WTC11 (cell line): ENCODE results near the gene ITGB4. TPM values are rescaled to one million over a fixed set of nuclear protein-coding genes. Genes with fewer than 3 reads are reported as not detected.

Experiments used
- ATAC-seq: fragments of 200-7000 bp; cut with Tn5 transposase; 2 replicates; pipeline ENCODE4 v1.10.0; 2021; ENCODE audit warnings: mild to moderate bottlenecking, moderate library complexity
- CTCF ChIA-PET: fragments of 300-600 bp; sonication (Branson Sonifier 250); formaldehyde crosslinking; loops from one replicate; lab custom pipeline; 2021; ENCODE audit warnings: antibody characterized with exemption; lab: Charles Lee
- POLR2A ChIA-PET: fragments of 350-600 bp; sonication (Branson Sonifier 250); formaldehyde crosslinking; loops from one replicate; lab custom pipeline; 2021; ENCODE audit warnings: antibody characterized with exemption; lab: Charles Lee
- DNase-seq: peaks from one replicate; pipeline ENCODE4 v3.0.0; 2021; ENCODE audit warnings: low spot score
- H3K27ac Mint-ChIP-seq: 2 replicates; pipeline ENCODE4 v1.8.0; 2021; ENCODE audit warnings: mixed read lengths
- H3K27me3 Mint-ChIP-seq: 2 replicates; pipeline ENCODE4 v1.8.0; 2021; ENCODE audit warnings: low read depth, mild to moderate bottlenecking, moderate library complexity, mixed read lengths
- H3K36me3 Mint-ChIP-seq: 2 replicates; pipeline ENCODE4 v1.8.0; 2021; ENCODE audit warnings: mixed read lengths
- H3K4me1 Mint-ChIP-seq: 2 replicates; pipeline ENCODE4 v1.8.0; 2022; ENCODE audit warnings: mixed read lengths
- H3K4me3 Mint-ChIP-seq: 2 replicates; pipeline ENCODE4 v1.8.0; 2021; ENCODE audit warnings: mild to moderate bottlenecking, moderate library complexity, mixed read lengths
- H3K9me3 Mint-ChIP-seq: 2 replicates; pipeline ENCODE4 v1.8.0; 2021; ENCODE audit warnings: mixed read lengths
- CREB1 ChIP-seq: sonication (generic); formaldehyde crosslinking; IDR thresholded peaks from 2 replicates; pipeline ENCODE4 v1.8.0; 2023; ENCODE audit warnings: mild to moderate bottlenecking, missing genetic modification reagents
- E2F5 ChIP-seq: sonication (generic); formaldehyde crosslinking; IDR thresholded peaks from 2 replicates; pipeline ENCODE4 v1.8.1; 2022; ENCODE audit warnings: mild to moderate bottlenecking, moderate library complexity, missing genetic modification reagents
- ELF4 ChIP-seq: sonication (generic); formaldehyde crosslinking; IDR thresholded peaks from 2 replicates; pipeline ENCODE4 v1.8.1; 2022; ENCODE audit warnings: low read depth, mild to moderate bottlenecking, moderate library complexity, missing genetic modification reagents
- EMX1 ChIP-seq: fragments of 250-450 bp; sonication (Bioruptor Pico); IDR thresholded peaks from 2 replicates; pipeline ENCODE4 v1.8.0; 2021; ENCODE audit warnings: mild to moderate bottlenecking
- ERG ChIP-seq: fragments of 250-450 bp; sonication (Bioruptor Pico); IDR thresholded peaks from 2 replicates; pipeline ENCODE4 v1.8.0; 2021; ENCODE audit warnings: mild to moderate bottlenecking
- FOXJ3 ChIP-seq: sonication (generic); formaldehyde crosslinking; IDR thresholded peaks from 2 replicates; pipeline ENCODE4 v1.9.0; 2021; ENCODE audit warnings: missing genetic modification reagents, mild to moderate bottlenecking, borderline replicate concordance
- FOXK1 ChIP-seq: sonication (generic); formaldehyde crosslinking; IDR thresholded peaks from 2 replicates; pipeline ENCODE4 v1.8.0; 2022; ENCODE audit warnings: mild to moderate bottlenecking, moderate library complexity, missing genetic modification reagents
- FOXP4 ChIP-seq: sonication (generic); formaldehyde crosslinking; IDR thresholded peaks from 2 replicates; pipeline ENCODE4 v1.8.0; 2022; ENCODE audit warnings: mild to moderate bottlenecking, missing genetic modification reagents
- GABPB1 ChIP-seq: sonication (generic); formaldehyde crosslinking; IDR thresholded peaks from 2 replicates; pipeline ENCODE4 v1.8.1; 2023; ENCODE audit warnings: mild to moderate bottlenecking, missing genetic modification reagents
- MLX ChIP-seq: sonication (generic); formaldehyde crosslinking; IDR thresholded peaks from 2 replicates; pipeline ENCODE4 v1.8.1; 2023; ENCODE audit warnings: mild to moderate bottlenecking, missing genetic modification reagents, moderate library complexity
- NFATC4 ChIP-seq: fragments of 250-450 bp; sonication (Bioruptor Pico); IDR thresholded peaks from 2 replicates; pipeline ENCODE4 v1.9.0; 2021; ENCODE audit warnings: mild to moderate bottlenecking
- NFE2L1 ChIP-seq: sonication (generic); formaldehyde crosslinking; IDR thresholded peaks from 2 replicates; pipeline ENCODE4 v1.8.1; 2023; ENCODE audit warnings: missing genetic modification reagents
- NR2C2 ChIP-seq: sonication (generic); formaldehyde crosslinking; IDR thresholded peaks from 2 replicates; pipeline ENCODE4 v1.8.0; 2022; ENCODE audit warnings: mild to moderate bottlenecking, missing genetic modification reagents
- TCF7 ChIP-seq: sonication (generic); formaldehyde crosslinking; IDR thresholded peaks from 2 replicates; pipeline ENCODE4 v1.8.0; 2022; ENCODE audit warnings: mild to moderate bottlenecking, low read depth, missing genetic modification reagents, moderate library complexity
- USF1 ChIP-seq: sonication (generic); formaldehyde crosslinking; IDR thresholded peaks from 2 replicates; pipeline ENCODE4 v1.8.0; 2022; ENCODE audit warnings: mild to moderate bottlenecking, missing genetic modification reagents
- ZNF121 ChIP-seq: sonication (generic); formaldehyde crosslinking; IDR thresholded peaks from 2 replicates; pipeline ENCODE4 v1.8.0; 2023; ENCODE audit warnings: missing genetic modification reagents
- ZNF317 ChIP-seq: sonication (generic); formaldehyde crosslinking; IDR thresholded peaks from 2 replicates; pipeline ENCODE4 v1.8.1; 2023; ENCODE audit warnings: low read depth, mild to moderate bottlenecking, moderate library complexity, missing genetic modification reagents, borderline replicate concordance
- ZNF396 ChIP-seq: fragments of 250-450 bp; sonication (Bioruptor Pico); IDR thresholded peaks from 2 replicates; pipeline ENCODE4 v1.8.0; 2021; ENCODE audit warnings: mild to moderate bottlenecking, moderate library complexity, borderline replicate concordance
- ZNF416 ChIP-seq: fragments of 250-450 bp; sonication (Bioruptor Pico); IDR thresholded peaks from 2 replicates; pipeline ENCODE4 v1.9.0; 2021; ENCODE audit warnings: mild to moderate bottlenecking, inconsistent platforms
- ZNF425 ChIP-seq: fragments of 250-450 bp; sonication (Bioruptor Pico); conservative IDR thresholded peaks from 2 replicates; pipeline ENCODE4 v1.9.0; 2021; ENCODE audit warnings: mild to moderate bottlenecking
- ZSCAN18 ChIP-seq: fragments of 250-450 bp; sonication (Bioruptor Pico); IDR thresholded peaks from 2 replicates; pipeline ENCODE4 v2.1.2; 2022; ENCODE audit warnings: mild to moderate bottlenecking, moderate library complexity
- total RNA-seq: library from RNA; stranded (reverse); gene quantifications from 3 replicates; pipeline ENCODE4 v1.2.3, GENCODE V29; 2021
- TF ChIP-seq, protein P1 (sequence below): sonication (generic); formaldehyde crosslinking; IDR thresholded peaks from 2 replicates; pipeline ENCODE4 v1.8.1; 2023; ENCODE audit warnings: mild to moderate bottlenecking, missing genetic modification reagents, moderate library complexity
- TF ChIP-seq, protein P2 (sequence below): sonication (generic); formaldehyde crosslinking; conservative IDR thresholded peaks from 2 replicates; pipeline ENCODE4 v1.8.1; 2022; ENCODE audit warnings: mild to moderate bottlenecking, missing genetic modification reagents

Gene ITGB4
- total RNA-seq, 1 experiment from 2014 or later: 9.5 TPM

- TF ChIP-seq ZNF396 (CRISPR knock-in tag) (no peak), GABPB1 (CRISPR knock-in tag) (peak; percentile 83), ELF4 (CRISPR knock-in tag) (no peak), FOXK1 (no peak)
- TF ChIP-seq, protein P1, sequence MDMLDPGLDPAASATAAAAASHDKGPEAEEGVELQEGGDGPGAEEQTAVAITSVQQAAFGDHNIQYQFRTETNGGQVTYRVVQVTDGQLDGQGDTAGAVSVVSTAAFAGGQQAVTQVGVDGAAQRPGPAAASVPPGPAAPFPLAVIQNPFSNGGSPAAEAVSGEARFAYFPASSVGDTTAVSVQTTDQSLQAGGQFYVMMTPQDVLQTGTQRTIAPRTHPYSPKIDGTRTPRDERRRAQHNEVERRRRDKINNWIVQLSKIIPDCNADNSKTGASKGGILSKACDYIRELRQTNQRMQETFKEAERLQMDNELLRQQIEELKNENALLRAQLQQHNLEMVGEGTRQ (CRISPR knock-in tag): peak; percentile 60
- no peaks in the 10 kb centered on the region for H3K4me1 Mint-ChIP-seq
Observed at GRCh38 chr17:75738218-75738802, 17.1 kb downstream of the ITGB4 start.

GRCh38 chr17:75739174-75739573 lies 17.9 kb downstream of the ITGB4 start:
- no peak overlapping the region for H3K4me3 Mint-ChIP-seq
- no peaks in the 10 kb centered on the region for H3K36me3 Mint-ChIP-seq
- no peak for DNase-seq
- TF ChIP-seq NFE2L1 (CRISPR knock-in tag): no peak
- TF ChIP-seq FOXJ3 (CRISPR knock-in tag): no peak
- TF ChIP-seq ZNF121 (CRISPR knock-in tag): no peak
- no peak for TF ChIP-seq ZSCAN18
- TF ChIP-seq TCF7 (CRISPR knock-in tag): no peak
- TF ChIP-seq CREB1 (CRISPR knock-in tag): no peak
- no peak for TF ChIP-seq NFATC4
- no peak for TF ChIP-seq ERG (CRISPR knock-in tag)
- TF ChIP-seq ZNF416 (CRISPR knock-in tag): no peak
- TF ChIP-seq MLX (CRISPR knock-in tag): no peak
- TF ChIP-seq EMX1 (CRISPR knock-in tag): no peak
- TF ChIP-seq FOXP4 (CRISPR knock-in tag): no peak
- TF ChIP-seq NR2C2 (CRISPR knock-in tag): no peak
- no peak for TF ChIP-seq USF1 (CRISPR knock-in tag)
- TF ChIP-seq GABPB1 (CRISPR knock-in tag): no peak
- no peak for TF ChIP-seq ZNF425 (CRISPR knock-in tag)
- no peak for TF ChIP-seq E2F5 (CRISPR knock-in tag)
- no peak for TF ChIP-seq ZNF317
- TF ChIP-seq, protein P2, sequence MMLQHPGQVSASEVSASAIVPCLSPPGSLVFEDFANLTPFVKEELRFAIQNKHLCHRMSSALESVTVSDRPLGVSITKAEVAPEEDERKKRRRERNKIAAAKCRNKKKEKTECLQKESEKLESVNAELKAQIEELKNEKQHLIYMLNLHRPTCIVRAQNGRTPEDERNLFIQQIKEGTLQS (CRISPR knock-in tag): no peak
- H3K4me1 Mint-ChIP-seq: no peaks in the 10 kb centered on the region
- ChIA-PET POLR2A (interaction anchor here (0.6 to 1.7 kb wide), 2 partner anchors 18 to 296 kb away, joined by 5 to 6 read pairs; partner anchors contain the start of gene ITGB4), CTCF (interaction anchor here (0.7 to 3.6 kb wide), 9 partner anchors 8 to 113 kb away, joined by 4 to 30 read pairs (median 9); partner anchors contain the start of genes GALK1, ITGB4 and SMIM5)
- no peaks in the 10 kb centered on the region for H3K27me3 Mint-ChIP-seq
- no peaks in the 10 kb centered on the region for H3K9me3 Mint-ChIP-seq
- no peak for ATAC-seq
- no peak overlapping the region for H3K27ac Mint-ChIP-seq

More at GRCh38 chr17:75738218-75738802, 17.1 kb downstream of the ITGB4 start:
- ChIA-PET CTCF (interaction anchor here (0.6 to 3.6 kb wide), 13 partner anchors 9 to 950 kb away, joined by 4 to 30 read pairs (median 5); partner anchors contain the start of genes GALK1, ITGB4 and SMIM5), POLR2A (interaction anchor here (0.6 to 1.7 kb wide), 3 partner anchors 12 to 295 kb away, joined by 3 to 6 read pairs (median 5); partner anchors contain the start of gene ITGB4)
- DNase-seq: no peak
- Mint-ChIP-seq H3K4me3 (no peak overlapping the region), H3K27ac (peak overlapping the region; percentile 60), H3K27me3 (no peaks in the 10 kb centered on the region), H3K36me3 (no peaks in the 10 kb centered on the region), H3K9me3 (no peaks in the 10 kb centered on the region)
- no peak for ATAC-seq
